SIG-M5 treated with dmso at 0.1 percent for 504 hours (cell line): ENCODE measurements around the gene DESI1.
"Not testable (repeated sequence)": the region's sequence is repeated elsewhere in the genome, so short reads cannot be mapped to it uniquely, and the experiment has no call there.

Experiments
- DNase-seq: peaks from one replicate; lab custom pipeline; 2025; ENCODE audit not compliant: unreplicated experiment; lab: John Stamatoyannopoulos, UW

Gene DESI1

GRCh38 chr22:41562461-41562860, 58.4 kb downstream of the DESI1 start:
- DNase-seq, result no peak

- DNase-seq, result no peak
Measured at GRCh38 chr22:41561788-41562187, 59.1 kb downstream of the DESI1 start.

GRCh38 chr22:41561335-41561734, 59.5 kb downstream of the DESI1 start:
- no peak for DNase-seq

- DNase-seq, result no peak
Measured at GRCh38 chr22:41560095-41560471, 60.8 kb downstream of the DESI1 start.

GRCh38 chr22:41558241-41558630, 62.6 kb downstream of the DESI1 start:
- not testable (repeated sequence) for DNase-seq

GRCh38 chr22:41557401-41558240, 63.2 kb downstream of the DESI1 start:
- DNase-seq, result no peak

GRCh38 chr22:41556561-41556960, 64.3 kb downstream of the DESI1 start:
- no peak for DNase-seq

GRCh38 chr22:41555325-41555982, 65.4 kb downstream of the DESI1 start:
- DNase-seq, result no peak

GRCh38 chr22:41551877-41552582, 68.8 kb downstream of the DESI1 start:
- no peak for DNase-seq

- no peak for DNase-seq
Measured at GRCh38 chr22:41550952-41551491, 69.8 kb downstream of the DESI1 start.

GRCh38 chr22:41548830-41549211, 72.0 kb downstream of the DESI1 start:
- no peak for DNase-seq
